GM12873 (cell line): ENCODE results near the gene DDX43.
A peak's percentile ranks its signal among the peaks of the same experiment; 100 is the strongest.

Experiments used
- TF ChIP-seq, protein P1 (sequence below): IDR thresholded peaks from 2 replicates; pipeline ENCODE4 v1.5.1; 2012; ENCODE audit warnings: low read depth, mild to moderate bottlenecking, moderate library complexity, low read length, control low read depth; ENCODE audit not compliant: insufficient read depth; ENCODE audit errors: missing control alignments

Gene DDX43

DNA sequence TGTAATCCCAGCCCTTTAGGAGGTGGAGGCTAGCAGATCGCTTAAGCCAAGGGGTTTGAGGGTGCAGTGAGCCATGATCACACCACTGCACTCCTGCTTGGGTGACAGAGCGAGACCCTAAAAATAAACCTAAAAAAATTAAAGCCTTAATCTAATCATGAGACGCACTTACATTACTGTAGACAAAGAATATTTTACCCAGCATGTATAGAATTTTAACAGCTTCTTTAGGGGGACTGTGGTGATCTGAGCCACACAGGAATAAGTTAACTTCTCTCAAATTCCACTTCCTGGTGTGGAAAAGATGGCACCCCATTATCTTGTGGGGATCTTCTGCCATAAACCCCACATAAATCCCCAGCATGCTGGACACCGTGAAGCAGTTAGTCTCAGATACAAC, 22.6 kb upstream of the DDX43 start:
- TF ChIP-seq, protein P1, sequence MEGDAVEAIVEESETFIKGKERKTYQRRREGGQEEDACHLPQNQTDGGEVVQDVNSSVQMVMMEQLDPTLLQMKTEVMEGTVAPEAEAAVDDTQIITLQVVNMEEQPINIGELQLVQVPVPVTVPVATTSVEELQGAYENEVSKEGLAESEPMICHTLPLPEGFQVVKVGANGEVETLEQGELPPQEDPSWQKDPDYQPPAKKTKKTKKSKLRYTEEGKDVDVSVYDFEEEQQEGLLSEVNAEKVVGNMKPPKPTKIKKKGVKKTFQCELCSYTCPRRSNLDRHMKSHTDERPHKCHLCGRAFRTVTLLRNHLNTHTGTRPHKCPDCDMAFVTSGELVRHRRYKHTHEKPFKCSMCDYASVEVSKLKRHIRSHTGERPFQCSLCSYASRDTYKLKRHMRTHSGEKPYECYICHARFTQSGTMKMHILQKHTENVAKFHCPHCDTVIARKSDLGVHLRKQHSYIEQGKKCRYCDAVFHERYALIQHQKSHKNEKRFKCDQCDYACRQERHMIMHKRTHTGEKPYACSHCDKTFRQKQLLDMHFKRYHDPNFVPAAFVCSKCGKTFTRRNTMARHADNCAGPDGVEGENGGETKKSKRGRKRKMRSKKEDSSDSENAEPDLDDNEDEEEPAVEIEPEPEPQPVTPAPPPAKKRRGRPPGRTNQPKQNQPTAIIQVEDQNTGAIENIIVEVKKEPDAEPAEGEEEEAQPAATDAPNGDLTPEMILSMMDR = no peak

DNA sequence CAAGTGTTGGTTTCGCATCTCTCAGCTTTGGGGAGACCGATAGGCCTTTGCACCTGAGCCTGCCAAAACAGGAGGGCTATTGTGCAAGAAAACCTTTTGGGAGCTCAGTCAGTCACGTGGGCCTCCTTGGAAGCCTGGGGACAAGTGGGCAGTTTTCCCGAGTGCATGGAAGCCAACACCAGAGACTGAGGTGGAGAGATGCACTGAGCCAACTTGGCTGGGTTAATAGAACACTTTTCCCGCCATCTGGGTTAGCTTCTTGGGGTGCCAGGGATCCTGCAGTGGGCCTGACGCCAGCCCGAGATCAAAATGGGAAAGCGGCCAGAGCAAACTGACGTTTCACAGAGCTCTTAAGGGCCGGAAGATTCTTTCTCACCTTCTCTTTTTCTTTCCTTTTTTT, 22.1 kb upstream of the DDX43 start:
- TF ChIP-seq, protein P1 = no peak

DNA sequence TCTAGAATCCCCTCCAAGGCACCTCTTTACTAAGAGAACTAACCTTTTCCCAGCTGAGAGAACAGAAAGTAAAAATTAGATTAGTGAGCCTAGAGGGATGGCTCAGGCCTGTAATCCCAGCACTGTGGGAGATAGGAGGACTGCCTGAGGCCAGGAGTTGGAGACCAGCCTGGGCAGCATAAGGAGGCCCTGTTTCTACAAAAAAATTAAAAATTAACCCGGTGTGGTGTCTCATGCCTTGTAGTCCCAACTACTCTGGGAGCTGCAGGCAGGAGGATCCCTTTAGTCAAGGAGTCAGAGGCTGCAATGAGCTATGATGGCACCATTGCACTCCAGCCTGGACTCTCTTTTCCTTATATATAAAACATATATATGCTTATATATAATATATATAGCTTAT, 19.4 kb upstream of the DDX43 start:
- TF ChIP-seq, protein P1 = no peak

DNA sequence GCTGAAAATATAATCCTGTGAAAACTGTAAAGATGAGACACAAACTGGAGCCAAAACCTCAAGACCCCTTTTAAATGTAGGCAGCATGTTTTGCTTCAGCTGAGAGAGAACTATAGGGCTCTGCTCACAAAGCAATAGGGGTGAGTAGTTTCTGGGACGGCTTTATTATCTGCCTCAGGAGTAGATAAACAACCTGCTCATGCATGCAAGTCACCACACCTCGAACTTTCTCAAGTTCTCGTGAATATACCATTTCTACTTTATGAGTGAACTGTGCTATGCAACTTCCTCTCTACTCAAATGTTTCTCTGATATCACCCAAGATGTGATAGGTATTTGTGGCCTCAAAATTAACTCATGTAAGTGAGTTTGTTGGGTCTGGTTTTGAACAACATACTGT, 17.4 kb upstream of the DDX43 start:
- TF ChIP-seq, protein P1 = no peak

DNA sequence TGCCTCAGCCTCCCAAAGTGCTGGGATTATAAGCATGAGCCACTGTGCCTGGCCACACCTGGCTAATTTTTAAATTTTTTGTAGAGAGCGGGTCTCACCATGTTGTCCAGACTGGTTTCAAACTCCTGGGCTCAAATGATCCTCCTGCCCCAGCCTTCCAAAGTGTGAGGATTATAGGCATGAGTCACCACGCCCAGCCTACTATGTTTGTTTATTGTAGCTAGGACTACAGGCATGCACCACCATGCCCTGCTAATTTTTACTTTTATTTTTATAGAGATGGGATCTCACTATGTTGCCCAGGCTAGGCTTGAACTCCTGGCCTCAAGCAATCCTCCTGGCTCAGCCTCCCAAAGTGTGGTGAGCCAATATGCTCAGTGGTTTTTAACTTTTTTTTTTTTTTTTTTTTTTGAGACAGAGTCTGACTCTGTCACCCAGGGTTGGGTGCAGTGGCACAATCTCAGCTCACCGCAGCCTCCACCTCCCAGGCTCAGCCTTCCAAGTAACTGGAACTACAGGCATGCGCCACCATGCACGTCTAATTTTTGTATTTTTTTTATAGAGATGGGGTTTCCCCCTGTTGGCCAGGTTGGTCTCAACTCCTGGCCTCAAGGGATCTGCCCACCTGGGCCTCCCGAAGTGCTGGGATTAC, 12.0 kb upstream of the DDX43 start:
- TF ChIP-seq, protein P1 = no peak

- TF ChIP-seq, protein P1 = no peak
Measured at GRCh38 chr6:73388433-73388799, 6.2 kb upstream of the DDX43 start.

GRCh38 chr6:73388800-73389512, 5.7 kb upstream of the DDX43 start:
- TF ChIP-seq, protein P1 = peak; percentile 71
